SK-N-MC (cell line): ENCODE results near the gene UNC13A.

Source experiments
- DNase-seq: peaks from one replicate; pipeline ENCODE4 v3.0.0-alpha.2; 2011; ENCODE audit warnings: low read depth, low spot score
- H3K27ac ChIP-seq: fragments of 200-600 bp; sonication (generic); 2 replicates; pipeline ENCODE4 v1.5.1; 2016; ENCODE audit warnings: mixed run types
- H3K36me3 ChIP-seq: fragments of 200-600 bp; sonication (generic); 2 replicates; pipeline ENCODE4 v1.6.1; 2017; ENCODE audit warnings: antibody characterized with exemption, low read length, mixed read lengths; ENCODE audit not compliant: insufficient read depth
- H3K4me3 ChIP-seq: fragments of 200-600 bp; sonication (generic); 2 replicates; pipeline ENCODE4 v1.5.1; 2016
- H3K9ac ChIP-seq: fragments of 200-600 bp; sonication (generic); 2 replicates; pipeline ENCODE4 v1.8.0; 2017; ENCODE audit warnings: mixed run types, mixed read lengths; ENCODE audit not compliant: insufficient read length
- H3K9me3 ChIP-seq: fragments of 200-600 bp; sonication (generic); 2 replicates; pipeline ENCODE4 v1.6.1; 2017; ENCODE audit warnings: low read depth, mild to moderate bottlenecking, antibody characterized with exemption, low read length, moderate library complexity, mixed read lengths
- EZH2 ChIP-seq: fragments of 200-600 bp; sonication (generic); IDR thresholded peaks from one replicate; pipeline ENCODE4 v1.6.1; 2017; ENCODE audit warnings: antibody characterized with exemption
- FOXP2 ChIP-seq: optimal IDR thresholded peaks from 2 replicates; pipeline ENCODE3; 2011; ENCODE audit warnings: mild to moderate bottlenecking, moderate library complexity; ENCODE audit not compliant: insufficient read depth; ENCODE audit errors: extremely low read length, control extremely low read depth
- POLR2AphosphoS5 ChIP-seq: IDR thresholded peaks from 2 replicates; pipeline ENCODE4 v1.6.1; 2012; ENCODE audit warnings: mild to moderate bottlenecking, low read depth, low read length, borderline replicate concordance

UNC13A gene

DNA sequence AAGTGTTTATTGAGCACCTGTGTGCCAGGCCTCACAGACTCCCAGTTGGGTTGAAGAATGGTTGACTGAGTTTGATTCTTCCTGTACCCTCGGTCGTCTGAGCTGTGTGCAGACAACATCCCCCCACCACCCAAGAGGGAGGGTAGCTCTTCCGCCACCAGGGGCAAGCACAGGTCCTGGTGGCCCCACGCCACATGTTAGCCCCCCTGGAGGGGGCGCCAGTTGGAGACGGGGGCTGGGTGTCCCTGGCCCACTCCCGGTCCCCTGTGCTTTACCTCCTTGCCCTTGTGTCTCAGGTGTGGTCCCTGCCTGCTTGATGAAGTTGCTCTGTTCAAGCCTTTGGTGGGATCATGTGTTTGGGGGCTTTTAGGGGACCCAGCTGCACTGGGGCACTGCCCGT, 105.5 kb downstream of the UNC13A start:
- no peak for DNase-seq
- no peak overlapping the region for H3K27ac ChIP-seq
- TF ChIP-seq EZH2 (no peak), POLR2AphosphoS5 (no peak), FOXP2 (no peak)
- no peak overlapping the region for H3K9ac ChIP-seq
- H3K36me3 ChIP-seq, result peaks cover 38% of the 10 kb centered on the region; the same call in 1 of the 2 replicates
- H3K9me3 ChIP-seq, result no peaks in the 10 kb centered on the region
- H3K4me3 ChIP-seq, result no peak overlapping the region

DNA sequence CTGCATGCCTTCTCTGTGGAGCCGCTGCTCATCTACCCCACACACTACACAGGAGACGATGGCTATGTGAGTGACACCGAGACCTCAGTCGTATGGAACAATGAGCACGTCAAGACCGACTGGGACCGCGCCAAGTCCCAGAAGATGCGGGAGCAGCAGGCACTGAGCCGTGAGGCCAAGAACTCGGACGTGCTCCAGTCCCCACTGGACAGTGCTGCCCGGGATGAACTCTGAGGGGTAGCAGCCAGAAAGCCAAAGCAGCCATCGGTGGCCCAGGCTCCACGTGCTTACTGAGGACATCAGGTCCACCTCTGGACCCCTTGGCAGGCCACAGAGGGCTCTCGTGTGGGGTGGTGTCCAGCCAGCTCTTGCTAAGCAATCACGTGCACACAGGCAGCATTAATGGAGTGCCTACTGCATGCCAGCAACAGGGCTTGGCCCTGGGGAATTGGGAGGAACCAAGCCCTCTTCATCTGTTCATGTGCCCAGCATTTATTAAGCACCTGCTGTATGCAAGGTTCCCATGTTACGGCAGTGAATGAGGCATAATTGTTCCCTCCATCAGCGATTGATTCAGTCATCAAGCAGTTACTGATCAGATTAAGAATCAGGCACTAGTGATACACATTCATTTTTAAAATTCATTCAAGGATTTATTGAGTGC, 106.8 kb downstream of the UNC13A start:
- no peak overlapping the region for H3K4me3 ChIP-seq
- H3K36me3 ChIP-seq, result peaks cover 39% of the 10 kb centered on the region; the same call in 1 of the 2 replicates
- DNase-seq, result no peak
- H3K9ac ChIP-seq, result no peak overlapping the region
- H3K27ac ChIP-seq, result no peak overlapping the region
- H3K9me3 ChIP-seq, result no peaks in the 10 kb centered on the region
- TF ChIP-seq POLR2AphosphoS5 (no peak), EZH2 (no peak), FOXP2 (no peak)

DNA sequence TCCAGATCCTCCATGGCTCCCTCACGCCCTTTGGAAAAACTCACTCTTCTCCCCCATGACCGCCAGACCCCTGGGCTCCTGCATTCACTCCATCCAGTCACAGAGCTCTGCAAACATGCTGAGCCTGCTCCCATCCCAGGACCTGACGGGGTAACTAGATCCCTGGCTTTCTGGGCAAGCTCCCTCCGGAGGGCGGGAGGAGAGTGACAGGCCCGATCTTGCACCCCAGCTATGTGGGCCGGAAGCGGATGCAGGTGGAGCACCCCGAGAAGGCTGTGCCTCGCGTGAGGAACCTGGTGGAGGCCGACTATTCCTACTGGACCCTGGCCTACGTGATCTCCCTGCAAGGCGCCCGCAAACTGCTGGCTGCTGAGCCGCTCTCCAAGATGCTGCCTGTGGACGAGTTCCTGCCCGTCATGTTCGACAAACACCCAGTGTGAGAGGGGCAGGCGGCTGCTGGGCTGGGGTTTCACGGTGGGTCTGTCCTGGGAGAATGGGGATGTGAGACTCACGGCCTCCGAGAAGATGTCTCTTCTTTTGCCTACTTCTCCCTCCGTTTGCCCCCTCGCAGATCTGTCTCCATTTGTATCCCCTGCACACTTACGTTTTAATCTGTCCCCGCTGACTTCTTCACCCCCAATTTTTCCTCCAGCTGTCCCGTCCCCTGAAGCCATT, 107.5 kb downstream of the UNC13A start:
- DNase-seq, result no peak
- TF ChIP-seq POLR2AphosphoS5, result no peak
- no peak for TF ChIP-seq EZH2
- no peak for TF ChIP-seq FOXP2
- Histone ChIP-seq H3K36me3 (peaks cover 45% of the 10 kb centered on the region; the same call in 1 of the 2 replicates), H3K9me3 (no peaks in the 10 kb centered on the region), H3K27ac (no peak overlapping the region), H3K4me3 (no peak overlapping the region), H3K9ac (no peak overlapping the region)

DNA sequence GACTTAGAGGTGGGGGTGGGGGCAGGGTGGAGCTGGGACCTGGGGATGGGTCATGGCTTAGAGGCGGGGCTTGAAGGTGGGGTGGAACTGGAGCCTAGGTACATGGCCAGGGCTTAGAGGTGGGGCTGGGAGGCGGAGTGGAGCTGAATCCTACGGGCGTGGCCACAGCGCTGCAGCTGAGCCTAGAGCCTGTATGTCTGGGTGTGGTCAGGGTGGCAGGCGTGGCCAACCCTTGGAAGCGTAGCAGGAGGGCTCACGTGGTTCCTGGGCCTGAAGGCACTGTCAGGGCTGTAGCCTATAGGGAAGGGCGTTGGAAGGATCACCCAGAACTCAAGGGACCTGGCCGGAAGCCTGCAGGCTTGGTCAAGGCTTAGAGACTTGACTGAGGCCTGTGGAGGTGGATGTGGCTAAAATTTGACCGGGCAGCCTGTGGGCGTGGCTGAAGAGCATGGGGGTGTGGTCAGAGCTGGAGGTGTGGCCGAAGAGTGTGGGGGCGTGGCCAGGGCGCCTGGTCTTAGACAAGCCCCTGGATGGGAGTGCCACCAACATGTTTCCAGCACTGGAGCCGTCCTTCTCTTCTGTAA, 108.4 kb downstream of the UNC13A start:
- H3K9me3 ChIP-seq, result no peaks in the 10 kb centered on the region
- H3K27ac ChIP-seq, result no peak overlapping the region
- H3K9ac ChIP-seq, result no peak overlapping the region
- no peak overlapping the region for H3K4me3 ChIP-seq
- TF ChIP-seq FOXP2 (no peak), EZH2 (no peak), POLR2AphosphoS5 (no peak)
- peaks cover 47% of the 10 kb centered on the region; the same call in 1 of the 2 replicates for H3K36me3 ChIP-seq
- no peak for DNase-seq

DNA sequence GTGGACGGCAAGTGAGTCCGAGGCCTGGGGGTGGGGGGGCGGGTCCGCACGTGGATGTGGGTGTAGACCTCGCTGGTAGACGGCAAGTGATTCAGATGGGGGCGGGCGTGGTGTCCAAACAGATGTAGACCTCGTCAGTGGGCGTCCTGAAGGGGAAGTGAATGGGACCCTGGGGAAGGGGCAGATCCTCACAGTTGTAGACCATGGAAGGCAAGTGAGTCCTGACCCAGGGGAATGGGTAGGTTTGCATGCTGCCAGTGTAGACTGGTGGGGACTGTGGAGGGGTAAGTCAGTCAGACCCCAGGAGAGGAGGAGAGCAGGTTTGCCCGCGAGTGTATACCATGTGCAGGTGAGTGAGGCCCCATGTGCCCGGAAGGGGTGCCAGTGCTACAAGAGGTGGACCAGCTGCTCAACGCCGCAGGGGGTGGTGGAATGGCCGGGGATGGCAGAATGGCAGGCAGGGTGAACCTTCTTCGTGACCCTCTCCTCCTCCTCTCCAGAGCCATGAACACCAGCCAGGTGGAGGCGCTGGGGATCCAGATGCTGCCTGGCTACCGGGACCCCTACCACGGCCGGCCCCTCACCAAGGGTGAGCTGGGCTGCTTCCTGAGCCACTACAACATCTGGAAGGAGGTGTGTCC, 110.6 kb downstream of the UNC13A start:
- no peak for TF ChIP-seq FOXP2
- TF ChIP-seq POLR2AphosphoS5, result no peak
- TF ChIP-seq EZH2, result no peak
- H3K9ac ChIP-seq, result no peak overlapping the region
- peaks cover 54% of the 10 kb centered on the region; the same call in 1 of the 2 replicates for H3K36me3 ChIP-seq
- no peak overlapping the region for H3K27ac ChIP-seq
- H3K9me3 ChIP-seq, result no peaks in the 10 kb centered on the region
- DNase-seq, result no peak
- no peak overlapping the region for H3K4me3 ChIP-seq

DNA sequence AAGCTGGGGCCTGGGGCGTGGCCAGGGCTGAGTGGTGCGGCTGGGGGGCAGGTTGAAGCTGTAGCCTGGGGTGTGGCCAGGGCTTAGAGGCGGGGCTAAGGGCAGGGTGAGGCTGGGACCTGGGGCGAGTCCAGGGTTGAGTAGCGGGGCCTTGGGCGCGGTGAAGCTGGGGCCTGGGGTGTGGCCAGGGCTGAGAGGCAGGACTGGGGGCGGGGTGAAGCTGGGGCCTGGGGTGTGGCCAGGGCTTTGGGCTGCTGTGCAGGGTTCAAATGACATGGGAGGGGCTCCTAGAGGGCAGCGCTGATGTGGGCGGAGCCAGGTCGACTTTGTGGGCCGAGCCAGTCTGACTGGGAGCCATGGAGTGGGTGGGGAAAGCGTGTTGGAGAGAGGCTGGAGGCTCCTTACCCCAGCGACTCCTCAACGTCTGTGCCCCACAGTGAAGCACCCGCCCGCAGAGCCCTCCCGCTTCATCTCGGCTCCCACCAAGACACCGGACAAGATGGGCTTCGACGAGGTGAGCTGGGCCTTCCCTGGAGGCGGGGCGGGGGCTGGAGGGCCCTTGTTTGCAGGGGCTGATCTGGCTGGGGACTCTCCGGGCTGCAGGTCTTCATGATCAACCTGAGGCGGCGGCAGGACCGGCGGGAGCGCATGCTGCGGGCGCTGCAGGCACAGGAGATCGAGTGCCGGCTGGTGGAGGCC, 111.2 kb downstream of the UNC13A start:
- DNase-seq, result peak; percentile 39
- peaks cover 51% of the 10 kb centered on the region; the same call in 1 of the 2 replicates for H3K36me3 ChIP-seq
- TF ChIP-seq EZH2 (no peak), POLR2AphosphoS5 (no peak), FOXP2 (no peak)
- H3K4me3 ChIP-seq, result no peak overlapping the region
- H3K27ac ChIP-seq, result no peak overlapping the region
- no peaks in the 10 kb centered on the region for H3K9me3 ChIP-seq
- no peak overlapping the region for H3K9ac ChIP-seq

DNA sequence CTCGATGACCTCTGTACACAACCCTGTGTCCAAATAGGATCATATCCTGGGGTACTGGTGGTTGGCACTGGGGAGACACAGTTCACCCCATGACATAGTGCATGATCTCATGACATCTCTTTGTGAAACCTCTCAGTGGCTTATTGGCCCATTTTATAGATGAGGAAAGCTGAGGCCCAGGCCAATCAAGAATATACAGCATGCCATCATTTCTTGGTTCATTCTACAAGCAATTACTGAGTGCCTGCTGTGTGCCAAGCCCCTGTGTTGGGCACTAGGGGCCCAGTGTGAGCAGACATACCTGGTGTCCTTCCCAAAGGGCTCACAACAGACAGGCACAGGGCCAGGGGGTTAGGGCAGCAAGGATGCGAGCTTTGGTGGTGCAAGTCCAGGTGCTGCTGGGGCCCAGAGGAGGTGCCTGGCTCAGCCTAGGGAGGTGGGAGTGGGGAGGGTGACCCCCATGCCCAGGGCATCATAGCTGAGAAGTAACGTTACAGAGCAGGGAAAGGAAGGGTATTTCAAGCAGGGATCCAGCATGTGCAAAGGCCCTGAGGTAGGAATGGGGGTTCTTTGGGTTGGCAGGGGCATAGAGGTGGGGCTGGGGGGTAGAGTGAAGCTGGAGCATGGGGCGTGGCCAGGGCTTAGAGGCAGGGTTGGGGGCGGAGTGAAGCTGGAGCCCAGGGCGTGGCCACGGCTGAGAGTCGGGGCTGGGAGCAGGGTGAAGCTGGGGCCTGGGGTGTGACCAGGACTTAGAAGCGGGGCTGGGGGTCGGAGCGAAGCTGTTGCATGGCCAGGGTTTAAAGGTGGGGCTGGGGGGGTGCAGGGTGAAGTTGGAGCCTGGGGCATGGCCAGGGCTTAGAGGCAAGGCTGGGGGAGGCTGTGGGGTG, 112.0 kb downstream of the UNC13A start:
- TF ChIP-seq EZH2 (no peak), FOXP2 (no peak), POLR2AphosphoS5 (no peak)
- H3K9ac ChIP-seq, result no peak overlapping the region
- no peak overlapping the region for H3K27ac ChIP-seq
- no peak overlapping the region for H3K4me3 ChIP-seq
- no peak for DNase-seq
- peaks cover 48% of the 10 kb centered on the region; the same call in 1 of the 2 replicates for H3K36me3 ChIP-seq
- no peaks in the 10 kb centered on the region for H3K9me3 ChIP-seq

DNA sequence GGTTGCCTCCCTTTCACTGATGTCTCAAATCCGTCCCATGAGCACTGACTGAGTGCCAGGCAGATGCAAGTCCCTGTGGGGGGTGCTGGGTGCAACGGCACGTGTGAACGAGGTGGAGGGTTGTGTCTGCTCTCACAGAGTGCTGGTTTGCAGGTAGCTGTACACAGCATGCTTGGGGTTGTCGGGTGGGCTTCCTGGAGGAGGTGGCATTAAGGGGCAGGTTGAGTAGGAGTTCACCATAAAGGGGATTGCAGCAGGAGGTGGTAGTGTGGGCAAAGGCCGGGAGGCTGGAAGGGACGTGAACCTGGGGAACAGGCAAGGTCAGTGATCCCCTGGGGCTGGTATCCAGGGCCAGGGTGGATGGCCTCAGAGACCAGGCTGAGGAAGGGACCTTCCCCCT, 115.5 kb downstream of the UNC13A start:
- no peak for DNase-seq
- Histone ChIP-seq H3K27ac (no peak overlapping the region), H3K9me3 (no peaks in the 10 kb centered on the region), H3K4me3 (no peak overlapping the region), H3K9ac (no peak overlapping the region), H3K36me3 (peaks cover 42% of the 10 kb centered on the region; the same call in 1 of the 2 replicates)
- no peak for TF ChIP-seq FOXP2
